Activated B cell treated with CpG ODN at 0.5 μM for 24 hours (primary cell): Measurements from ENCODE around the gene ADAMTSL2. TPM values are rescaled to one million over a fixed set of nuclear protein-coding genes. Genes with fewer than 3 reads are reported as not detected.

Source experiments
- ATAC-seq: fragments of 200-7000 bp; cut with Tn5 transposase; one replicate; pipeline ENCODE4 v1.10.0; 2021; ENCODE audit warnings: low read depth, mild to moderate bottlenecking, moderate library complexity
- CTCF ChIA-PET: fragments of 350-600 bp; sonication (Branson Sonifier 250); formaldehyde crosslinking; loops from one replicate; lab custom pipeline; 2021; ENCODE audit warnings: antibody characterized with exemption; lab: Charles Lee
- POLR2A ChIA-PET: fragments of 350-600 bp; sonication (Branson Sonifier 250); formaldehyde crosslinking; loops from one replicate; lab custom pipeline; 2021; ENCODE audit warnings: antibody characterized with exemption; lab: Charles Lee
- DNase-seq: peaks from one replicate; pipeline ENCODE4 v3.0.0; 2022
- H3K27ac Mint-ChIP-seq: one replicate; pipeline ENCODE4 v1.8.0; 2020; ENCODE audit warnings: mixed read lengths
- H3K27me3 Mint-ChIP-seq: one replicate; pipeline ENCODE4 v1.8.0; 2021; ENCODE audit warnings: mixed read lengths
- H3K36me3 Mint-ChIP-seq: one replicate; pipeline ENCODE4 v1.8.0; 2021; ENCODE audit warnings: low read depth, mixed read lengths
- H3K4me1 Mint-ChIP-seq: one replicate; pipeline ENCODE4 v1.8.0; 2021; ENCODE audit warnings: mixed read lengths
- H3K4me3 Mint-ChIP-seq: one replicate; pipeline ENCODE4 v1.8.0; 2020; ENCODE audit warnings: mild to moderate bottlenecking, mixed read lengths
- H3K9me3 Mint-ChIP-seq: one replicate; pipeline ENCODE4 v1.8.0; 2020; ENCODE audit warnings: mixed read lengths
- intact Hi-C: fragments of 100-400 bp; cut with micrococcal nuclease; formaldehyde crosslinking; loops from one replicate; pipeline ENCODE4 v1.15.1; 2024
- total RNA-seq: library from RNA; stranded (reverse); gene quantifications from 2 replicates; pipeline ENCODE4 v1.2.3, GENCODE V29; 2022
- TF ChIP-seq, protein P1 (sequence below): fragments of 200-600 bp; IDR thresholded peaks from one replicate; pipeline ENCODE4 v1.8.0; 2022; ENCODE audit warnings: antibody characterized with exemption, mild to moderate bottlenecking

ADAMTSL2 gene
- total RNA-seq, 1 donor from 2014 or later, result not detected

GRCh38 chr9:133515615-133516255 is 18.8 kb upstream of the ADAMTSL2 start:
- Mint-ChIP-seq H3K27ac (no peak overlapping the region), H3K9me3 (no peaks in the 10 kb centered on the region), H3K4me1 (no peaks in the 10 kb centered on the region), H3K36me3 (no peaks in the 10 kb centered on the region), H3K27me3 (peaks cover 7% of the 10 kb centered on the region), H3K4me3 (no peak overlapping the region)
- TF ChIP-seq, protein P1, sequence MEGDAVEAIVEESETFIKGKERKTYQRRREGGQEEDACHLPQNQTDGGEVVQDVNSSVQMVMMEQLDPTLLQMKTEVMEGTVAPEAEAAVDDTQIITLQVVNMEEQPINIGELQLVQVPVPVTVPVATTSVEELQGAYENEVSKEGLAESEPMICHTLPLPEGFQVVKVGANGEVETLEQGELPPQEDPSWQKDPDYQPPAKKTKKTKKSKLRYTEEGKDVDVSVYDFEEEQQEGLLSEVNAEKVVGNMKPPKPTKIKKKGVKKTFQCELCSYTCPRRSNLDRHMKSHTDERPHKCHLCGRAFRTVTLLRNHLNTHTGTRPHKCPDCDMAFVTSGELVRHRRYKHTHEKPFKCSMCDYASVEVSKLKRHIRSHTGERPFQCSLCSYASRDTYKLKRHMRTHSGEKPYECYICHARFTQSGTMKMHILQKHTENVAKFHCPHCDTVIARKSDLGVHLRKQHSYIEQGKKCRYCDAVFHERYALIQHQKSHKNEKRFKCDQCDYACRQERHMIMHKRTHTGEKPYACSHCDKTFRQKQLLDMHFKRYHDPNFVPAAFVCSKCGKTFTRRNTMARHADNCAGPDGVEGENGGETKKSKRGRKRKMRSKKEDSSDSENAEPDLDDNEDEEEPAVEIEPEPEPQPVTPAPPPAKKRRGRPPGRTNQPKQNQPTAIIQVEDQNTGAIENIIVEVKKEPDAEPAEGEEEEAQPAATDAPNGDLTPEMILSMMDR, result no peak
- DNase-seq (no peak), ATAC-seq (no peak)
- intact Hi-C loops, result no loop called here
- POLR2A ChIA-PET, result no interaction called here
- CTCF ChIA-PET, result no interaction called here

DNA sequence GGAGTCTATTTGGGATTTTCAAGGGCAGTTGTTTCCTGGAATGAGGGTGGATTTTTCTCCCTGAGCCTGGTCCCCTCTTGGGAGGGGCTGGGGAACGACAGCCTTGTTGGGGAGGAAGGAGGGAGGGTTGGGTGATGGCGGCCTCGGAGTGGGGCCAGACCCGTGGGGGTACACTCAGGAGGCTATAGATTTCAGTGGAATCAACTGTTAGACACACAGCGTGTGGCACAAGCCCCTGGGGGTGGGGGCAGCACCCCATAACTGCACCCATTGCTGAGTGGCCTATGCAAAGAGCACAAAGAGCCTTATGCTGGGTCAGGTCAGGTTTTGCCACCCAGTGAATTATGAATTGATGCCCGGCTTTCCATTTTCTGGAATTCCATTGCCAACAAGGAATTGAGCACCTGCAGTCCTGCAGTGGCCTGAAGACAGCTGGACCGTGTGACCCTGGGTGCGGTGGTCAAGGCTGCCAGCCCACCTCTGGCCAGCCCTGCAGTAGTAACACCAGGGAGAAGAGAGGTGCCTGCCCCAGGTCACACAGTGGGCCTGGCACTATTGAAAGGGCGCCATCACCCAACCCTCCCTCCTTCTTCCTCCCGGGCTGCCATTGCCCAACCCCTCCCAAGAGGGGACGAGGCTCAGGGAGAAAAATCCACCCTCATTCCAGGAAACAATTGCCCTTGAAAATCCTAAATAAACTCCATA is 18.1 kb upstream of the ADAMTSL2 start:
- CTCF ChIA-PET, result no interaction called here
- TF ChIP-seq, protein P1, result no peak
- POLR2A ChIA-PET, result no interaction called here
- H3K4me3 Mint-ChIP-seq, result no peak overlapping the region
- DNase-seq, result no peak
- H3K9me3 Mint-ChIP-seq, result no peaks in the 10 kb centered on the region
- no peak for ATAC-seq
- peaks cover 7% of the 10 kb centered on the region for H3K27me3 Mint-ChIP-seq
- intact Hi-C loops, result no loop called here
- no peaks in the 10 kb centered on the region for H3K4me1 Mint-ChIP-seq
- no peak overlapping the region for H3K27ac Mint-ChIP-seq
- H3K36me3 Mint-ChIP-seq, result no peaks in the 10 kb centered on the region

GRCh38 chr9:133516961-133517350 is 17.5 kb upstream of the ADAMTSL2 start:
- H3K9me3 Mint-ChIP-seq, result no peaks in the 10 kb centered on the region
- no peaks in the 10 kb centered on the region for H3K4me1 Mint-ChIP-seq
- DNase-seq, result no peak
- ATAC-seq, result no peak
- TF ChIP-seq, protein P1, result no peak
- H3K27me3 Mint-ChIP-seq, result peaks cover 7% of the 10 kb centered on the region
- intact Hi-C loops, result no loop called here
- POLR2A ChIA-PET, result no interaction called here
- no peak overlapping the region for H3K27ac Mint-ChIP-seq
- CTCF ChIA-PET, result no interaction called here
- no peak overlapping the region for H3K4me3 Mint-ChIP-seq
- no peaks in the 10 kb centered on the region for H3K36me3 Mint-ChIP-seq

DNA sequence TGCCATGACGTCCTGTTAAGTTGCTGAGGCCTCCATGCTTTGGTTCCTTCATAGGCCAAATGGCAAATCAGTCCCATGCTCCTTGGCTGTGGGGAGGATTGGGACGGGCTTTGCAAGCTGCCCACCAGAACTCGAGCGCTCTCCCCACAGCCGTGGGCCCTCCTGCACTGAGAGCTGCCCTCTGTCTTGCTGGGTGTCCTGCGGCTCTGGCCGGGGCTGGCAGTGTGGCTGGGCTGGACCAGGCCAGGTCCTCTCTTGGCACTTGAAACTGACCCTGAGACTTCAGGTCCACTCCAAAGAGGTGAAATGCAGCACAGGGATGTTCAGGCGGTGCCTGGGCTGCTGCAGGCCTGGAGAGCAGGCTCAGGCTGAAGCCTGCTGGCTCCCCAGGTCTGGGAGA is 16.8 kb upstream of the ADAMTSL2 start:
- TF ChIP-seq, protein P1, result no peak
- Mint-ChIP-seq H3K4me3 (no peak overlapping the region), H3K36me3 (no peaks in the 10 kb centered on the region), H3K4me1 (no peaks in the 10 kb centered on the region), H3K9me3 (no peaks in the 10 kb centered on the region), H3K27me3 (peaks cover 7% of the 10 kb centered on the region), H3K27ac (no peak overlapping the region)
- no peak for ATAC-seq
- intact Hi-C loops, result no loop called here
- POLR2A ChIA-PET, result no interaction called here
- DNase-seq, result no peak
- CTCF ChIA-PET, result no interaction called here

DNA sequence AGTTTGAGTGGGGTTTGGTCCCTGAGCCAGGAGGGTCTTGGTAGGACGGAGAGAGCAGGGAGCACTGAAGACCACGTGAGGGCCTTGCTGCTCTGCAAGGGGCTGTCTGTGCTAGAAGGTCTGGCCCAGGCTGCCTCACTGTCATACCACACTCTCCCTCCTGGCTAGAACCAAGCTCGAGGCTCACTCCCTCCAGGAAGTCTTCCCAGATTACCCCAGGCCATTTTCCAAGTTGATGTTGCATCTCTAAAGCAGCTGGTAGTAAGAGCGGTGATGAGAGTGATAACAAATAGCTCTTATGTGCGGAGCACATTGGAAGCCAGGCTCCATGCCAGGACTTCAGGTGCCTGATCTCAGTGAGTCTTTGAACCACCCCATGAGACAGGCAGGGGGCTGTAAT is 16.3 kb upstream of the ADAMTSL2 start:
- ATAC-seq, result no peak
- Mint-ChIP-seq H3K27me3 (peaks cover 7% of the 10 kb centered on the region), H3K4me3 (no peak overlapping the region), H3K36me3 (no peaks in the 10 kb centered on the region), H3K9me3 (no peaks in the 10 kb centered on the region), H3K4me1 (no peaks in the 10 kb centered on the region), H3K27ac (no peak overlapping the region)
- CTCF ChIA-PET, result no interaction called here
- no peak for DNase-seq
- intact Hi-C loops, result no loop called here
- TF ChIP-seq, protein P1, result no peak
- POLR2A ChIA-PET, result no interaction called here
